T-helper 2 cell (primary cell): ENCODE results near the gene NHLH2.
A peak's percentile ranks its signal among the peaks of the same experiment; 100 is the strongest.

Experiments used
- DNase-seq, 5 experiments: peaks; one replicate each; pipeline versions ENCODE4 v3.0.0 to v3.0.0-alpha.2; 2012 to 2022

The NHLH2 gene

GRCh38 chr1:115837740-115838421 is 3.0 kb downstream of the NHLH2 start:
- DNase-seq, result peak in 1 of 5 experiments; percentile 11

- no peak for DNase-seq
These were observed 3.6 kb downstream of the NHLH2 start for GRCh38 chr1:115837341-115837739.

- no peak for DNase-seq
These were observed 7.1 kb downstream of the NHLH2 start for GRCh38 chr1:115833856-115834255.

- no peak for DNase-seq
These were observed 8.3 kb downstream of the NHLH2 start for GRCh38 chr1:115832651-115833050.

GRCh38 chr1:115830963-115831362 is 10.0 kb downstream of the NHLH2 start:
- DNase-seq, result no peak

- DNase-seq, result no peak
These were observed 11.0 kb downstream of the NHLH2 start for GRCh38 chr1:115829947-115830346.

GRCh38 chr1:115829023-115829674 is 11.8 kb downstream of the NHLH2 start:
- no peak for DNase-seq

- peak in 1 of 5 experiments; percentile 33 for DNase-seq
These were observed 12.6 kb downstream of the NHLH2 start for GRCh38 chr1:115828101-115829022.

- DNase-seq, result no peak
These were observed 13.4 kb downstream of the NHLH2 start for GRCh38 chr1:115827452-115828044.

GRCh38 chr1:115826628-115827027 is 14.3 kb downstream of the NHLH2 start:
- DNase-seq, result no peak

GRCh38 chr1:115822117-115822516 is 18.8 kb downstream of the NHLH2 start:
- no peak for DNase-seq

GRCh38 chr1:115815694-115816093 is 25.2 kb downstream of the NHLH2 start:
- no peak for DNase-seq

GRCh38 chr1:115814685-115815398 is 26.1 kb downstream of the NHLH2 start:
- DNase-seq, result no peak

- DNase-seq, result no peak
These were observed 27.2 kb downstream of the NHLH2 start for GRCh38 chr1:115813727-115814126.

- no peak for DNase-seq
These were observed 29.6 kb downstream of the NHLH2 start for GRCh38 chr1:115811140-115811828.

- DNase-seq, result no peak
These were observed 30.3 kb downstream of the NHLH2 start for GRCh38 chr1:115810609-115811008.

GRCh38 chr1:115809847-115810246 is 31.1 kb downstream of the NHLH2 start:
- no peak for DNase-seq

GRCh38 chr1:115809076-115809475 is 31.9 kb downstream of the NHLH2 start:
- no peak for DNase-seq

GRCh38 chr1:115807723-115808122 is 33.2 kb downstream of the NHLH2 start:
- DNase-seq, result peak in 2 of 5 experiments; percentile 4 to 55

GRCh38 chr1:115805597-115805996 is 35.3 kb downstream of the NHLH2 start:
- DNase-seq, result no peak

- DNase-seq, result no peak
These were observed 38.5 kb downstream of the NHLH2 start for GRCh38 chr1:115802416-115802815.

GRCh38 chr1:115797486-115797885 is 43.4 kb downstream of the NHLH2 start:
- DNase-seq, result no peak
